Measurements from ENCODE around the gene HDAC3. TPM values are rescaled to one million over a fixed set of nuclear protein-coding genes. Genes with fewer than 3 reads are reported as not detected.

The HDAC3 gene
- 49.4 and 62.5 TPM in 2 replicates for total RNA-seq

DNA sequence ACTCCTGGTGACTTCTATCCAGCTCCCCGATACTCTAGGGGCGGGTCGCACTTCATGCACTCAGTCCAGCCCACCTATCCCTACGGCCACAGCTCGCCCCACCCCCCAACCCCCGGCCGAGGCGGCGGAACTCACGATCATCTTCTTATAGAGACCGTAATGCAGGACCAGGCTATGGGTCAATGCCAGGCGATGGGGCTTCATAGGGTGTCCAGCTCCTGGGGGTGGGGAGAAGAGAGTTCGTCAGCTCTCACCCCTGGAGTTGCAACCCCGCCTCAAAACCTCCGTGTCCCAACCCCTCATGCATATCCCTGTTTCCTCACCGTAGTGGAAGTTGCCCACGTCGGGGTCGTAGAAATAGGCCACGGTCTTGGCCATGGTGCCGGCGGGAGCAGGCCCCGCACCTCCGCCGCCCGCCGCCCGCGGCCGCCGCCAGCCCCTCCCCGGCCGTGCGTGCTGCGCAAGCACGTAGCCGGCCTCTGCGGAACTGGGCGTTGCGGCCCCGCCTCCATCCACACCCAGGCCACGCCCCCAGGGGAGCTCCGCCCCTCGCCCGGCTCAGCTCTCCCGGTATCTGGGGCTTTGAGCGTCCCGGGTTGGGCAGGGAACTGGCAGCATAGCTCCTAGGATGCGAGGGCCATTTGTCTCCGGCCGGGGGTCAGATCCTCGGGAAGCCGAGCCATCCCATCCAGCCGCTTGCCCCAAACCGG lies at the start of gene HDAC3, which contains the start of gene RELL2:
Gene HDAC3, minus strand, starts transcription at position 437 of the 710 bp plus-strand sequence. Its CDS starts 59 bp downstream, at position 378.
Gene RELL2, plus strand, starts transcription at position 585 of the 710 bp plus-strand sequence. CDS start 1,229 bp downstream, outside the sequence.

DNA sequence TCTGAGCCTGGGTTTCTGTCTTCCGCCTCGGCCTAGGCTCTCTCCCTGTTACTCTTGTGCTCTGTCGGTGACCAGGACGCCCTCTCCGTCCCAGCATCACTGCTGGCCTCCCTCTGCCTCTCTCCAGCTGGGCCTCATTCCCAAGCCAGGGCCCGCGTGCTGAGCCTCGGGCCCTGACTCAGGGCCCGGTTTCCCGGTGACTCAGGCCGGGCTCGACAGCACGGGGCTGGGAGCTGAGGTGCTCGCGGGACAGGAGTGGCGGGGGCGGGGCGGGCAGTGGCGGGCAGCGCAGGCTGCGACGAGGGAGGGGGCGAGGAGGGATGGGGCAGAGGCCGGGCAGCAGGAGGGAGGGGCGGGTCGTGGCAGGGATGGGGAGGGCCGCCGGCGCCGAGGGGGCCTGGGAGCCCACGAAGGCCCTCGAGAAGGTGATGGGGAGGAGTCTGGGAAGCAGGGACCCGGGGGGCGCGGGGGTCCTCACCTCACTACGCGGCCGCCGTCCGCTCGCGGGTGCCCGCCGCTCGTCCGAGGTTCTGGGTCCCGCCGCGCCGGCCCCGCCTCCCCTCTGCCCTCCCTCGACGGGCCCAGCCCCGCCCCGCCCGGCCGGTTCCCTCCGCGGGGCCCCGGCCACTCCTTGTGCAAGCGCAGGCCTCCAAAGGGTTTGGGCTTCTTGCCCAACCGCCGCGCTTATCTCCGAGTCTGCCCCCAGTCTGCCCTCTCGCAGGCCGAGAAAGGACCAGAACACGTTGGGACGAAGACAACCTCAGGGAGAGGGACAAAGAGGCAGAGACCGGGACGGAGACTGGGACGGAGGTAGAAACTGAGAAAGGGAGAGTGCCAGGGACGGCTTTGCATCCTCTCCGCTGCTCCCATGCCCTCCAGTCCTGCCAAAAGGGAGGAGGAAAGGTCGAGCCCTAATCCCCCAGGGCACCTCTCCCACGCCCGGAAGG lies 45.3 kb upstream of the HDAC3 start, which contains the start of gene ARAP3:
Gene ARAP3, minus strand, starts transcription at position 536 of the 947 bp plus-strand sequence. CDS start 1,744 bp downstream, outside the sequence.

DNA sequence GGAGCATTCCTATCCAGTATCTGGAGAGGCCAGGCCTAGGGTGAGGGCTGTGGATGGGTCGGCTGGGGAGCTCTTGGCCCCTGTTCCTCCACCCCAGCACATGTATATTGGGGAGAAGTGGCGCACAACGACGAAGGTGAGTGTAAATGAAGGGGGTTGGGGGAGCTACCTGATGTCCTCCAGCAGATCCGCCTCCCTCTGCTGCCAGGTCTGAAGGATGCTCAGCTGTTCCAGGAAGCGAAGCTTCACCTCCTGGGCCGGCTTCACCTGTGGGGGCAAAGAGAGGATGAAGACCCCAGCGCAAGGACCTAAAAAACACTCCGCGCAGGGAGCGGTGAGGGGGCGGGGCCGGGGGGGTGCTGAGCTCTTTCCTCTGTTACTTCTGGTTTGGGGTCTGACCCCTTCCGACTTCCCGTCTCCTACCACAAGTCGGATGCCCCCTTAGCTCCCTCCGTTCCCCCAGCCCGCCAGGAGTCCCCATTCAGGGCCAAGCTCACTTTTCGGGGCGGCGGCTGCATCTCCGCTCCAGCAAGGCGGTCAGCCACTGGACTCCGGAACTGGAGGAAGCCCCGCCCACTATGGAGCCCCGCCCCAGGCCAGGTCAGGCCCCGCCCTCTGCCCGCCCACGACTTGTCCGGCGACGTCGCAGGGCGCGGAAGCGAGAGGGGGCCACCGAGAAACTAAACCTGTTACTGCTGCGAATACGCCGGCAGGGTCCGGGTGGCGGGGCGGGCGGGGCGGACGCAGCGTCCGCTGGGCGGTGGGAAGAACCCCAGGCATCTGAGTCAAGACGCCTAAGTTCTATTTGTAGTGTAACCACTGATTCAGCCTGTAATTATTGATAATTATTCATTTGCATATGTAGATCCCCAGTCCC lies 14.4 kb upstream of the HDAC3 start, which contains the start of gene FCHSD1:
Gene FCHSD1, minus strand, starts transcription at position 568 of the 877 bp plus-strand sequence. Its CDS starts 50 bp downstream, at position 518.

DNA sequence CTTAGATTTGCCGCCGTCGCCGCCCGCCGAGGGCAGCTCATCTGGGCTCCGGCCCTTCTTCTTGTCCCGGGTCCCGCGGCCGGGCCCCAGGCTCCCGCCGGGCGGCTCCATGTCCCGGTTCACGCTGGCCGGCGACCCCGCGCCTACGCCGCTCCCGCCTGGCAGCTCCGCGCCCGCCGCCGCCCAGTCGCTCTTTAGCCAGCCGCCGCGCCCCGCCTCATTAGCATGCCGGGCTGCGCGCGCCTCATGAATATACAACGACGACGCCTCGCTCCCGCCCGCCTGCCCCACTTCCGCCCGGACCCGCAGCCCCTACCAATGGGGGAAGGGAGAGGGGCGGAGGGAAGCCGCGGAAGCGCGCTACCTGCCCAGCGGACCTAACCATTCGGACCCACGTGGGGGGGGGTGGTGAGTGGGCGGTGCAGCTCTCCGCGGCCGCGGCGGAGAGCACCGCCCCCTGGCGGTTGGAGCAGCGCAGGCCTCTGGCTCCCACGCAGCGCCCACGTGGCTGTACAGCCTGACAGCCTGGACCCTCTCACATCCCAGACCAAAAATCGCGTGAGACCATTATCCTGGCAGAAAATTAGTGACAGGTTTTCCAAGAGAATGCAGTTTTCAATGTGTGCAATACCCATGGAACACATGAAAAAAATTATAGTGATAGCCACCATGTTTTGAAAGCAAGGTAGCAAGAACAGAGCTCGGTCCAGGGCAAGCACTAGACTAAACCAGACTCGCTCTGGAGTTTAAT lies 17.7 kb downstream of the HDAC3 start, which contains the start of gene DIAPH1:
Gene DIAPH1, minus strand, starts transcription at position 197 of the 751 bp plus-strand sequence. Its CDS starts 86 bp downstream, at position 111.

Other genes starting within 250 kb of the HDAC3 start
- 11.3 and 20.9 TPM in 2 replicates for gene PCDHGB4, start 249.2 kb downstream of the HDAC3 start, total RNA-seq
- gene PCDHGA8, start 244.2 kb downstream of the HDAC3 start, total RNA-seq = 1.1 and 2.4 TPM in 2 replicates
- gene PCDHGB5, start 238.9 kb downstream of the HDAC3 start, total RNA-seq = 16.2 and 25.0 TPM in 2 replicates
- 4.0 and 4.2 TPM in 2 replicates for gene PCDHGA9, start 234.1 kb downstream of the HDAC3 start, total RNA-seq
- gene PCDHGB6, start 228.8 kb downstream of the HDAC3 start, total RNA-seq = 2.4 and 2.9 TPM in 2 replicates
- 4.9 and 5.2 TPM in 2 replicates for gene PCDHGA10, start 223.9 kb downstream of the HDAC3 start, total RNA-seq
- gene PCDHGB7, start 219.2 kb downstream of the HDAC3 start, total RNA-seq = 6.0 and 7.4 TPM in 2 replicates
- gene PCDHGA11, start 215.8 kb downstream of the HDAC3 start, total RNA-seq = 11.7 and 13.6 TPM in 2 replicates
- 15.5 and 21.5 TPM in 2 replicates for gene PCDHGA12, start 206.3 kb downstream of the HDAC3 start, total RNA-seq
- gene PCDHGC3, start 160.9 kb downstream of the HDAC3 start, total RNA-seq = 39.6 and 44.7 TPM in 2 replicates
- gene PCDHGC4, start 151.8 kb downstream of the HDAC3 start, total RNA-seq = 2.2 and 2.4 TPM in 2 replicates
- 2.3 and 2.9 TPM in 2 replicates for gene PCDHGC5, start 147.8 kb downstream of the HDAC3 start, total RNA-seq
- gene DIAPH1, start 17.8 kb downstream of the HDAC3 start, total RNA-seq = 24.2 and 41.1 TPM in 2 replicates
- 4.9 TPM in 2 replicates for gene RELL2, start 148 bp upstream of the HDAC3 start, total RNA-seq
- 33.3 and 53.4 TPM in 2 replicates for gene FCHSD1, start 14.6 kb upstream of the HDAC3 start, total RNA-seq
- 4.6 and 4.8 TPM in 2 replicates for gene ARAP3, start 45.4 kb upstream of the HDAC3 start, total RNA-seq
- gene PCDH1, start 241.6 kb upstream of the HDAC3 start, total RNA-seq = 1.4 TPM in 2 replicates

Measured in uterine smooth muscle cell (primary cell).